Esophagus muscularis mucosa (tissue), 4 donors: ENCODE measurements around the gene CCDC182. TPM values are rescaled to one million over a fixed set of nuclear protein-coding genes. Genes with fewer than 3 reads are reported as not detected.

Experiments
- DNase-seq: peaks from one replicate; pipeline ENCODE4 v3.0.0-alpha.2; 2017; ENCODE audit errors: extremely low spot score
- H3K27ac ChIP-seq, 4 donors: fragments of 200-600 bp; sonication (generic); replicated peaks in 1 of 4; 1 replicate in 3 of 4; 2 replicates in 1 of 4; pipeline ENCODE4 v1.5.1; 2016 to 2019; ENCODE audit warnings: mild to moderate bottlenecking in 1 of 4
- H3K27me3 ChIP-seq, 4 donors: fragments of 200-600 bp; sonication (generic); one replicate each; pipeline versions ENCODE4 v1.5.1 to v1.6.0; 2016 to 2019
- H3K36me3 ChIP-seq, 4 donors: fragments of 200-600 bp; sonication (generic); one replicate each; pipeline ENCODE4 v1.5.1; 2016 to 2019
- H3K4me1 ChIP-seq, 4 donors: fragments of 200-600 bp; sonication (generic); one replicate each; pipeline ENCODE4 v1.5.1; 2016 to 2019
- H3K4me3 ChIP-seq, 4 donors: fragments of 200-600 bp; sonication (generic); 1 replicate in 2 of 4; 2 replicates in 2 of 4; pipeline ENCODE4 v1.5.1; 2016 to 2019; ENCODE audit warnings: mild to moderate bottlenecking in 4 of 4, moderate library complexity in 1 of 4
- H3K9me3 ChIP-seq, 4 donors: fragments of 200-600 bp; sonication (generic); 1 replicate in 3 of 4; 2 replicates in 1 of 4; pipeline ENCODE4 v1.5.1; 2016 to 2019
- CTCF ChIP-seq, 3 experiments: fragments of 200-600 bp in 2 of 3; fragments of 450-650 bp in 1 of 3; sonication (generic) in 2 of 3; IDR thresholded peaks; one replicate each; pipeline ENCODE4 v1.5.1; 2017 to 2019; ENCODE audit warnings: antibody characterized with exemption in 3 of 3, mild to moderate bottlenecking in 2 of 3, moderate library complexity in 1 of 3
- EP300 ChIP-seq: sonication (generic); formaldehyde crosslinking; IDR thresholded peaks from one replicate; pipeline ENCODE4 v1.6.1; 2017; ENCODE audit warnings: antibody characterized with exemption
- POLR2A ChIP-seq: fragments of 450-650 bp; IDR thresholded peaks from one replicate; pipeline ENCODE4 v1.6.1; 2017; ENCODE audit warnings: antibody characterized with exemption, moderate library complexity, mild to moderate bottlenecking, low read depth
- POLR2AphosphoS5 ChIP-seq, 2 donors: sonication (generic); formaldehyde crosslinking; IDR thresholded peaks; one replicate each; pipeline ENCODE4 v1.6.1; 2017; ENCODE audit warnings: antibody characterized with exemption in 2 of 2
- WGBS: methylation state at CpG from one replicate; pipeline ENCODE4 v1.1.5; 2018; 5-methylcytosine and 5-hydroxymethylcytosine counted together
- intact Hi-C: fragments of 100-400 bp; cut with DNase I; formaldehyde crosslinking; loops from one replicate; pipeline ENCODE4 v1.15.1; 2023
- total RNA-seq, 4 donors: library from RNA; depleted of rRNA; stranded (reverse); fragments of >200 nt; gene quantifications; one replicate each; pipeline versions ENCODE4 v1.1.0 to v1.2.1, GENCODE V29; 2016

The CCDC182 gene
- total RNA-seq, 4 donors from 2014 or later, result not detected

GRCh38 chr17:57720386-57721035 is 24.6 kb downstream of the CCDC182 start:
- Histone ChIP-seq H3K36me3 (no peaks in the 10 kb centered on the region), H3K4me3 (no peak overlapping the region), H3K27me3 (no peaks in the 10 kb centered on the region), H3K4me1 (peaks cover 0 to 5% (median 1%) of the 10 kb centered on the region in 4 donors), H3K27ac (no peak overlapping the region), H3K9me3 (no peaks in the 10 kb centered on the region)
- DNase-seq, result no peak
- whole genome bisulfite sequencing, result 91% methylated on average over 2 of the region's 2 CpGs
- TF ChIP-seq POLR2AphosphoS5 (IDR thresholded peaks at IDR 0.05) (no peak), CTCF (IDR thresholded peaks at IDR 0.05) (no peak), POLR2A (no peak), EP300 (no peak)
- intact Hi-C loops, result no loop called here

GRCh38 chr17:57718878-57719277 is 26.2 kb downstream of the CCDC182 start:
- intact Hi-C loops, result no loop called here

GRCh38 chr17:57715981-57716380 is 29.1 kb downstream of the CCDC182 start:
- Histone ChIP-seq H3K36me3 (no peaks in the 10 kb centered on the region), H3K27ac (no peak overlapping the region), H3K4me3 (no peak overlapping the region), H3K4me1 (peaks cover 5 to 15% (median 11%) of the 10 kb centered on the region in 4 donors), H3K9me3 (no peaks in the 10 kb centered on the region), H3K27me3 (no peaks in the 10 kb centered on the region)
- TF ChIP-seq EP300, result no peak
- no peak for DNase-seq
- 100% methylated on average over 1 of the region's 1 CpG for WGBS
- intact Hi-C loops, result no loop called here

More at GRCh38 chr17:57718878-57719277, 26.2 kb downstream of the CCDC182 start:
- no peak overlapping the region for H3K4me3 ChIP-seq
- H3K36me3 ChIP-seq, result no peaks in the 10 kb centered on the region
- no peak overlapping the region for H3K27ac ChIP-seq
- no peaks in the 10 kb centered on the region for H3K9me3 ChIP-seq
- WGBS, result 84% methylated on average over 8 of the region's 8 CpGs
- no peak for DNase-seq
- H3K4me1 ChIP-seq, result peaks cover 5 to 15% (median 11%) of the 10 kb centered on the region in 4 donors
- no peak for TF ChIP-seq POLR2A
- no peak for TF ChIP-seq POLR2AphosphoS5 (IDR thresholded peaks at IDR 0.05)
- no peak for TF ChIP-seq EP300
- no peak for TF ChIP-seq CTCF (IDR thresholded peaks at IDR 0.05)
- no peaks in the 10 kb centered on the region for H3K27me3 ChIP-seq

- no peak overlapping the region for H3K4me3 ChIP-seq
- no peaks in the 10 kb centered on the region for H3K27me3 ChIP-seq
- H3K27ac ChIP-seq, result no peak overlapping the region
- H3K9me3 ChIP-seq, result no peaks in the 10 kb centered on the region
- intact Hi-C loops, result no loop called here
- 57% methylated on average over 6 of the region's 7 CpGs for WGBS
- peak; percentile 42 for DNase-seq
- no peak for TF ChIP-seq POLR2AphosphoS5 (IDR thresholded peaks at IDR 0.05)
- no peak for TF ChIP-seq CTCF (IDR thresholded peaks at IDR 0.05)
- no peak for TF ChIP-seq POLR2A
- no peak for TF ChIP-seq EP300
- H3K36me3 ChIP-seq, result no peaks in the 10 kb centered on the region
- H3K4me1 ChIP-seq, result peaks cover 5 to 15% (median 11%) of the 10 kb centered on the region in 4 donors
Measured at GRCh38 chr17:57714665-57715180, 30.4 kb downstream of the CCDC182 start.

GRCh38 chr17:57713140-57713539 is 32.0 kb downstream of the CCDC182 start:
- intact Hi-C loops, result no loop called here
- no peaks in the 10 kb centered on the region for H3K27me3 ChIP-seq
- no peak overlapping the region for H3K4me3 ChIP-seq
- H3K9me3 ChIP-seq, result no peaks in the 10 kb centered on the region
- no peak overlapping the region for H3K27ac ChIP-seq
- WGBS, result 92% methylated on average over 7 of the region's 7 CpGs
- DNase-seq, result peak; percentile 4
- TF ChIP-seq EP300, result no peak
- TF ChIP-seq CTCF (IDR thresholded peaks at IDR 0.05), result no peak
- H3K4me1 ChIP-seq, result peaks cover 5 to 16% (median 13%) of the 10 kb centered on the region in 4 donors
- no peaks in the 10 kb centered on the region for H3K36me3 ChIP-seq
